ENCODE measurements around the gene ADAMTSL3. TPM values are rescaled to one million over a fixed set of nuclear protein-coding genes. Genes with fewer than 3 reads are reported as not detected.

The ADAMTSL3 gene
- 10 to 100 TPM in 2 of 4 donors, 1 to 10 TPM in 2; 3.1 to 48.2 (median 24.6) TPM for total RNA-seq

GRCh38 chr15:83653639-83654378 is at the start of gene ADAMTSL3:
ADAMTSL3 (plus strand) TSS chr15:83654123; CDS start chr15:83655762, 1,639 bp downstream.
- TF ChIP-seq CTCF (IDR thresholded peaks at IDR 0.05) (peak in 3 of 4 experiments; percentile 2 to 34 (median 18)), POLR2A (IDR thresholded peaks at IDR 0.05) (peak in 1 of 2 donors; percentile 41)
- H3K27ac ChIP-seq: peak within 1 kb of the TSS; percentile 37 to 73
- H3K4me1 ChIP-seq: no peaks in the 10 kb centered on the region

GRCh38 chr15:83604549-83604948 is 49.4 kb upstream of the ADAMTSL3 start:
- no peak for DNase-seq
- H3K27me3 ChIP-seq: no peaks in the 10 kb centered on the region
- no peaks in the 10 kb centered on the region for H3K4me1 ChIP-seq
- no peak overlapping the region for H3K4me3 ChIP-seq
- intact Hi-C loops (cut with DNase I; ENCODE audit: low total_unique reads): no loop called here
- H3K27ac ChIP-seq: no peak overlapping the region
- no peak for TF ChIP-seq CTCF (IDR thresholded peaks at IDR 0.05)
- no peak for TF ChIP-seq POLR2A (IDR thresholded peaks at IDR 0.05)
- H3K36me3 ChIP-seq: no peaks in the 10 kb centered on the region
- H3K9me3 ChIP-seq: no peaks in the 10 kb centered on the region

More at GRCh38 chr15:83653639-83654378, at the start of gene ADAMTSL3:
- Histone ChIP-seq H3K27me3 (no peaks in the 10 kb centered on the region), H3K36me3 (no peaks in the 10 kb centered on the region), H3K4me3 (peak within 1 kb of the TSS; percentile 17 to 62), H3K9me3 (no peaks in the 10 kb centered on the region)
- peak; percentile 63 to 79 for DNase-seq
- intact Hi-C loops (cut with DNase I; ENCODE audit: low total_unique reads): no loop called here

- intact Hi-C loops (cut with DNase I; ENCODE audit: low total_unique reads): no loop called here
- H3K27me3 ChIP-seq: no peaks in the 10 kb centered on the region
- no peak overlapping the region for H3K27ac ChIP-seq
- H3K9me3 ChIP-seq: no peaks in the 10 kb centered on the region
- H3K4me1 ChIP-seq: no peaks in the 10 kb centered on the region
- no peak for TF ChIP-seq CTCF (IDR thresholded peaks at IDR 0.05)
- no peak for TF ChIP-seq POLR2A (IDR thresholded peaks at IDR 0.05)
- DNase-seq: peak; percentile 49 to 64
- H3K36me3 ChIP-seq: no peaks in the 10 kb centered on the region
- no peak overlapping the region for H3K4me3 ChIP-seq
Measured at GRCh38 chr15:83605111-83605945, 48.6 kb upstream of the ADAMTSL3 start.

GRCh38 chr15:83610132-83610531 is 43.8 kb upstream of the ADAMTSL3 start:
- Histone ChIP-seq H3K27ac (no peak overlapping the region), H3K36me3 (no peaks in the 10 kb centered on the region), H3K4me1 (no peaks in the 10 kb centered on the region), H3K4me3 (no peak overlapping the region), H3K9me3 (no peaks in the 10 kb centered on the region), H3K27me3 (no peaks in the 10 kb centered on the region)
- TF ChIP-seq POLR2A (IDR thresholded peaks at IDR 0.05): no peak
- no peak for TF ChIP-seq CTCF (IDR thresholded peaks at IDR 0.05)
- DNase-seq: no peak
- intact Hi-C loops (cut with DNase I; ENCODE audit: low total_unique reads): no loop called here
